PC-3 (cell line): Measurements from ENCODE around the gene BIRC7. TPM values are rescaled to one million over a fixed set of nuclear protein-coding genes. Genes with fewer than 3 reads are reported as not detected.

Source experiments
- ATAC-seq: fragments of 200-7000 bp; cut with Tn5 transposase; 2 replicates; pipeline ENCODE4 v1.9.1; 2020; ENCODE audit warnings: mild to moderate bottlenecking, moderate library complexity
- BruUV-seq: library from RNA; stranded (reverse); fragments of 400-500 nt; replicated peaks from 2 replicates; lab custom pipeline; 2021; lab: Mats Ljungman, UMichigan
- CTCF ChIA-PET: fragments of 300-600 bp; sonication (Branson Sonifier 250); formaldehyde crosslinking; loops from one replicate; lab custom pipeline; 2022; ENCODE audit warnings: antibody characterized with exemption; lab: Charles Lee
- POLR2A ChIA-PET: fragments of 300-600 bp; sonication (Branson Sonifier 250); formaldehyde crosslinking; loops from one replicate; lab custom pipeline; 2022; ENCODE audit warnings: antibody characterized with exemption; ENCODE audit not compliant: unreplicated experiment; lab: Charles Lee
- DNase-seq: peaks from one replicate; pipeline ENCODE4 v3.0.0-alpha.2; 2015
- H2AFZ ChIP-seq: fragments of 300-600 bp; sonication (generic); 2 replicates; pipeline ENCODE4 v1.6.0; 2016; ENCODE audit warnings: antibody characterized with exemption, low read length
- H3F3A ChIP-seq: fragments of 300-600 bp; sonication (generic); one replicate; pipeline ENCODE4 v1.6.0; 2017; ENCODE audit warnings: antibody characterized with exemption, low read length, control low read depth, mild to moderate bottlenecking; ENCODE audit not compliant: unreplicated experiment
- H3K27ac ChIP-seq: fragments of 300-600 bp; sonication (generic); 2 replicates; pipeline ENCODE4 v1.5.1; 2016; ENCODE audit warnings: mild to moderate bottlenecking, low read length
- H3K27me3 ChIP-seq: fragments of 300-600 bp; sonication (generic); 2 replicates; pipeline ENCODE4 v1.6.1; 2016; ENCODE audit warnings: low read length, mixed read lengths
- H3K36me3 ChIP-seq: fragments of 300-600 bp; sonication (generic); 2 replicates; pipeline ENCODE4 v1.6.1; 2016; ENCODE audit warnings: low read depth, mixed run types, low read length, mixed read lengths
- H3K4me1 ChIP-seq: fragments of 300-600 bp; sonication (generic); 2 replicates; pipeline ENCODE4 v1.5.1; 2016; ENCODE audit warnings: low read length; ENCODE audit not compliant: insufficient read depth
- H3K4me2 ChIP-seq: fragments of 300-600 bp; sonication (generic); 2 replicates; pipeline ENCODE4 v1.6.0; 2016; ENCODE audit warnings: low read length
- H3K4me3 ChIP-seq: fragments of 300-600 bp; sonication (generic); 2 replicates; pipeline ENCODE4 v1.5.1; 2016; ENCODE audit warnings: mild to moderate bottlenecking, low read length, mixed read lengths
- H3K79me2 ChIP-seq: fragments of 300-600 bp; sonication (generic); 2 replicates; pipeline ENCODE4 v1.6.1; 2017; ENCODE audit warnings: low read length, mixed read lengths
- H3K9ac ChIP-seq: fragments of 300-600 bp; sonication (generic); 2 replicates; pipeline ENCODE4 v1.6.0; 2016; ENCODE audit warnings: mild to moderate bottlenecking, low read length
- H3K9me2 ChIP-seq: fragments of 300-600 bp; sonication (generic); replicated peaks from 2 replicates; pipeline ENCODE4 v1.6.1; 2016; ENCODE audit warnings: mixed run types, low read length, mixed read lengths
- H3K9me3 ChIP-seq: fragments of 300-600 bp; sonication (generic); 2 replicates; pipeline ENCODE4 v1.6.1; 2016; ENCODE audit warnings: low read length, mixed read lengths
- H4K20me1 ChIP-seq: fragments of 300-600 bp; sonication (generic); 2 replicates; pipeline ENCODE4 v1.6.1; 2016; ENCODE audit warnings: low read length, mixed read lengths
- EZH2 ChIP-seq: fragments of 300-600 bp; sonication (generic); IDR thresholded peaks from one replicate; pipeline ENCODE4 v1.6.1; 2017; ENCODE audit warnings: antibody characterized with exemption, mild to moderate bottlenecking, low read length; ENCODE audit not compliant: unreplicated experiment
- EZH2phosphoT487 ChIP-seq: fragments of 300-600 bp; sonication (generic); IDR thresholded peaks from 2 replicates; pipeline ENCODE4 v1.6.1; 2018; ENCODE audit warnings: mild to moderate bottlenecking, antibody characterized with exemption, low read length, borderline replicate concordance
- intact Hi-C: fragments of 100-400 bp; cut with micrococcal nuclease; formaldehyde crosslinking; loops from 2 replicates; pipeline ENCODE4 v1.9.0; 2023
- total RNA-seq: library from RNA; depleted of rRNA; stranded (reverse); fragments of >200 nt; gene quantifications from 2 replicates; pipeline ENCODE4 v1.2.3, GENCODE V29; 2014
- TF ChIP-seq, protein P1 (sequence below): fragments of 300-600 bp; sonication (generic); conservative IDR thresholded peaks from 2 replicates; pipeline ENCODE4 v1.5.1; 2017; ENCODE audit warnings: antibody characterized with exemption, low read depth, mild to moderate bottlenecking, low read length

The BIRC7 gene
- total RNA-seq, 1 experiment from 2014 or later: not detected

DNA sequence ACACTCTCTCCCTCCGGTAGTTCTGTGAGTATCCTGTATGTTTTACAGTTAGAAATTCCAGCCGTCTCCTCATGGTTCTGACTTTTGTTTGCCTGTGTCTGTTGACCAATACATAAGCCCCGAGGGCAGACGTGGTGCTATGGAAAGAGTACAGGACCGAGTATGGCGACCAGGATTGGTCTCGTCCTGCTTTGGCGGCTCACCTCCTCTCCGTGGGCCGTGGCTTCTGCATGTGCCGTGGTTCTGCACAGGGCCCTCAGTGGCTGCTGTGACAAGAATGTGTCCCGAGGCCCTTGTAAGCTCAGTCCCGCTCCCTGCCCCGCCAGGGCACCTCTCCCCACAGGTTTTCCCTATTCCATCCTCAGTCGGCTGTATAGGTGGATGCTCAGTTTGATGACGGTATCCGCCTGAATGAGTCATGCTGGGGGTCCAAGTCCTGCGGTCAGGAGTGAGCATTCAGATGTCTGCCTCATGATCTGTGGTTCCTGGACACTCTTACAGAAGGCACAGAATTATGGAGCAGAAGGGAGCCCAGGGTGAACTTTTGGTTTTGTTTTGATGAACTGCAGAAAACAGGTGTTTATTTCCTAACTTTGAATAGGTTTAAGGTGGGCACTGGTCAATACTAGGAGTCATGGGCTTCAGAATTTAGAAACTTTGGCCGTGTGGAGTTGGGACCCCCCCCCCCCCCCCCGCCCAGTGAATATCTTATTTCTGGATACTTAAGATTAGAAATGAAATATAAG, 38.1 kb downstream of the BIRC7 start:
- Histone ChIP-seq H3K4me1 (peaks cover 13% of the 10 kb centered on the region; the same call in 1 of the 2 replicates), H3K9ac (peak overlapping the region; percentile 91), H3K36me3 (peaks cover 16% of the 10 kb centered on the region; the same call in 1 of the 2 replicates), H3K4me2 (peak overlapping the region; percentile 83), H3K9me2 (no peaks in the 10 kb centered on the region), H3K79me2 (peaks cover 60% of the 10 kb centered on the region), H3K9me3 (no peaks in the 10 kb centered on the region), H3K4me3 (peak overlapping the region; percentile 88), H3F3A (no peaks in the 10 kb centered on the region), H3K27me3 (no peaks in the 10 kb centered on the region), H2AFZ (no peak overlapping the region), H3K27ac (no peak overlapping the region), H4K20me1 (peaks cover 27% of the 10 kb centered on the region)
- ChIA-PET POLR2A (interaction anchor here (0.6 kb wide), 1 partner anchor 65 kb away, joined by 21 read pairs; no protein-coding TSS in a partner anchor), CTCF (no interaction called here)
- ATAC-seq (peak; percentile 26), DNase-seq (peak; percentile 69)
- TF ChIP-seq, protein P1, sequence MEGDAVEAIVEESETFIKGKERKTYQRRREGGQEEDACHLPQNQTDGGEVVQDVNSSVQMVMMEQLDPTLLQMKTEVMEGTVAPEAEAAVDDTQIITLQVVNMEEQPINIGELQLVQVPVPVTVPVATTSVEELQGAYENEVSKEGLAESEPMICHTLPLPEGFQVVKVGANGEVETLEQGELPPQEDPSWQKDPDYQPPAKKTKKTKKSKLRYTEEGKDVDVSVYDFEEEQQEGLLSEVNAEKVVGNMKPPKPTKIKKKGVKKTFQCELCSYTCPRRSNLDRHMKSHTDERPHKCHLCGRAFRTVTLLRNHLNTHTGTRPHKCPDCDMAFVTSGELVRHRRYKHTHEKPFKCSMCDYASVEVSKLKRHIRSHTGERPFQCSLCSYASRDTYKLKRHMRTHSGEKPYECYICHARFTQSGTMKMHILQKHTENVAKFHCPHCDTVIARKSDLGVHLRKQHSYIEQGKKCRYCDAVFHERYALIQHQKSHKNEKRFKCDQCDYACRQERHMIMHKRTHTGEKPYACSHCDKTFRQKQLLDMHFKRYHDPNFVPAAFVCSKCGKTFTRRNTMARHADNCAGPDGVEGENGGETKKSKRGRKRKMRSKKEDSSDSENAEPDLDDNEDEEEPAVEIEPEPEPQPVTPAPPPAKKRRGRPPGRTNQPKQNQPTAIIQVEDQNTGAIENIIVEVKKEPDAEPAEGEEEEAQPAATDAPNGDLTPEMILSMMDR: no peak
- BruUV-seq: TSS peak; percentile 74
- intact Hi-C loops: no loop called here

DNA sequence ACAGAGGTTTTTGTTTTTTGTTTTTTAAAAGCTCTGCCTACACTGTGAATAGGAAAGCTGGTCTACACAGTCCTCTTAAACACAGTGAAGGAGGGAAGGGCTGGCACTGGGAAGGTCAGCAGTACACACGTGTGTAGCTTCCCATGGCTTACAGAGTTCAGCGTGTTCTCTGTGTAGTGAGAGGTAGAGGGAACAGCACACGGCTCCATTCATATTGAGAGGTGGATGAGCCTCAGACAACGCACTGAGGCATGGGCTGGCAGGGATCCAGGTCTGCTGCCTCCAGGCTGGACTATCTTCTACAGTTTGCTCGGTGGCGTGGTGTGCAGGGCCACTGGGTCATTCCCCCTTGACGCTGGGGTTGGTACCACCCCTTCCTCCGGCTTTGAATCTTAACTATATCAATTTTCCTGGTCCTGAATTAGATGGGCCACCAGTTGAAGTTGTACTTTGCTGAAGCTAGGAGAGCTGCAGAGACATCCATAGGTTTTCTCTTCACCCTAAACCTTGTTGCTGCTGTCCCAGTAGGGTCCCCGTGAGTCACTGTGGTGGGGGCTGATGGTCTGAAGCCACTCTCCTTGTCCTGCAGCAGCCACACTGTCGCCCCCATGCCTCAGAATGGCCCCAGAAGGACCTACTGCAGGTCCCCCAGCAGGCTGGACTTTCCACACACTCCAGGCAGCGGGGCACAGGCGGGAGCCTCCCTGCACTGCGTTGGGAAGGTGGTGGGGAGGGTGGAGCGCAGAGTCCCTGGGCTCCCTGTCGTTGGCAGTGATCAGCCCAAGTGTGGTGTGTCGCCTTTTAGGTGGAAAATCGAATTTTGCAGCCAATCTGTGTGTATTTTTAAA, 38.9 kb downstream of the BIRC7 start:
- ChIA-PET CTCF (no interaction called here), POLR2A (no interaction called here)
- Histone ChIP-seq H3K9me3 (no peaks in the 10 kb centered on the region), H3K4me2 (peak overlapping the region; percentile 83; the same call in 1 of the 2 replicates), H4K20me1 (peaks cover 27% of the 10 kb centered on the region), H3K9ac (no peak overlapping the region), H3K27ac (no peak overlapping the region), H3F3A (no peaks in the 10 kb centered on the region), H2AFZ (no peak overlapping the region), H3K9me2 (no peaks in the 10 kb centered on the region), H3K36me3 (peaks cover 23% of the 10 kb centered on the region; the same call in 1 of the 2 replicates), H3K4me3 (no peak overlapping the region), H3K4me1 (peaks cover 13% of the 10 kb centered on the region; the same call in 1 of the 2 replicates), H3K79me2 (peaks cover 60% of the 10 kb centered on the region), H3K27me3 (no peaks in the 10 kb centered on the region)
- ATAC-seq (no peak), DNase-seq (no peak)
- no TSS peak for BruUV-seq
- TF ChIP-seq EZH2phosphoT487 (no peak), EZH2 (no peak)
- TF ChIP-seq, protein P1: no peak
- intact Hi-C loops: no loop called here
